HG02943 (cell line): Measurements from ENCODE around the gene KRT78.

Source experiments
- ATAC-seq: cut with Tn5 transposase; IDR thresholded peaks from one replicate; pipeline ENCODE4 v1.9.1; 2021; ENCODE audit warnings: mild to moderate bottlenecking, low read depth, moderate library complexity; ENCODE audit not compliant: unreplicated experiment

KRT78 gene

DNA sequence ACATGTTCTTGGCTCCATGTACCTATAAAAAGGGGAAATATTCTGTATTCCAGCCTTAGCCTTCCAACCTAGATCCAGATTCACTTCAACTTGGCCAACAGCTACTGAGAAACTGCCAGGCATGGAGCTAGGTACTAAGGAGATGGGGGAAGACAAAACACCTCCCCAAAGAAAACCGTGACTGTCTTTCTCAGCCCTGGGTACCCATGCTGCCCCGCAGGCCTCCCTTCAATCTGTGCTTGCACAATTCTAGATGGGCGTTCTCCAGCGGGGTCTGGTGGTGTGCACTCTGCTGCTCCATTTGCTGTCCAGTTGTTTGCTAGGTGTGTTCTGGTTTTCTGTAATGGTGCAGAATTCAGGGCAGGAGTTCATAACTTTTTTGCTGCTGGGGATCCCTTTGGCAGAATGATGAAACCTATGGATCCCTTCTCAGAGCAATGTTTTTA lies 34.1 kb downstream of the KRT78 start:
- no peak for ATAC-seq

DNA sequence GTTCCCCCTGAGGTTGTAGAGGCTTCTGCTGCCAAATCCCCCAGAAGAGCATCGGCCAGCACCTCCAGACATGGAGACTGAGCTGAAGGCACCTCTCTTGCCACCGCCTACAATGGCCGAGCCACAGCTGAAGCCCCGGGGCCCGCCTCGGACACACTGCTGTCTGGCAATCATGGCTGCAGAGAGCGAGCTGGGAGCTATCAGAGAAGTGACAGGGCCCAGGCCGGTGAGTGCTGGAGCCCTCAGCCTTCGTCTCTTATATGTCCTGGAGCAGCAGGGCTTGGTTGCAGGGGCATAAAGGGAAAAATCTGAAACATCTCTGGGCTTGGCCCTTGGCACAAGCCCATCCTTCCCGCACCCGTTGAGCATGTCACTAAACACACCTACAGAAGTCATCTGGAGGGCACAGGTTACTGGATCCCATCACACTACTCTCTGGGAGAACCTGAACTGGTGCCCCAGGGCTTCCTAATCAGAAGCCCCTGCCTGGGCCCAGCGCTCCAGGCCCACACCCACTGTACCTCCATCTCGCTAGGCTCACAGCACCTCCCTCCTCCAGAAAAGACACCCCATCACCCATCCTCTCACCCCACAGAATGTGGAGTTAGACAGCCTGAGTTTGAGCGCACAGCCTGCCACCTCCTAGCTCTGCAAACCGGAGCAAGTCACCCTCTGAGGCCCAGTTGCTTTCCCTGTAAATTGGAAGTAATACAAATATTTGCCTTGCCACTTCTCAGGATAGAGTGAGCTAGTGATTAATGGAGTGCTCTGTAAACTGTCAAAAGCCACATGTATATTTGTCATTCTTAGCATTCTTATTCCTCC lies 34.7 kb downstream of the KRT78 start, which contains the start of gene KRT4:
Gene KRT4 (minus strand): TSS at position 232 of the 825 bp plus-strand sequence. CDS start 58 bp downstream, at position 174.
- no peak for ATAC-seq

DNA sequence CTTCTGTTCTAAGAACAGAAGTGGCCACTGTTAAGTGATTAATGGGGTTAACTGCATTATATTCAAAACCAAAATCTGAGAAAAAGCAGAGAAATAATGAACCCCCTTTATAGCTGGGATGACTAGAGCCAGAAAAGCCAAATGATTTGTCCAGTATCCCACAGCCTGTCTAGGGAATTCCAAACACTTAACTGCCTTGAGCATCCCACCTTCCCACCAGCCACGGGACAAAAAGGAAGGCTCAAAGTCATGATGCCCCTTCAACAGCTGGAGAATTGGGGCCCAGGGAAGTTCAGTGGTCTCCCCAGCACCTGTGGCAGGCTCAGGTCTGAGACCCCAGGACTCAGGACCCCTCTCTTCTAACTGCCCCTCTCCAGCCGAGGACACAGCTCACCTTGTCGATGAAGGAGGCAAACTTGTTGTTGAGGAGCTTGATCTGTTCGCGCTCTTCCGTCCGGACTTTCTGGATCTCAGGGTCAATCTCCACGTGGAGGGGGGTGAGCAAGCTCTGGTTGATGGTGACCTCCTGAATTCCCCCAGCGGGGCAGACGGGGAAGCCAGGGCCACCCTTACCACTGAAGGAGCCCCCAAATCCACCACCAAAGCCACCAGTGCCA lies 35.5 kb downstream of the KRT78 start:
- no peak for ATAC-seq

DNA sequence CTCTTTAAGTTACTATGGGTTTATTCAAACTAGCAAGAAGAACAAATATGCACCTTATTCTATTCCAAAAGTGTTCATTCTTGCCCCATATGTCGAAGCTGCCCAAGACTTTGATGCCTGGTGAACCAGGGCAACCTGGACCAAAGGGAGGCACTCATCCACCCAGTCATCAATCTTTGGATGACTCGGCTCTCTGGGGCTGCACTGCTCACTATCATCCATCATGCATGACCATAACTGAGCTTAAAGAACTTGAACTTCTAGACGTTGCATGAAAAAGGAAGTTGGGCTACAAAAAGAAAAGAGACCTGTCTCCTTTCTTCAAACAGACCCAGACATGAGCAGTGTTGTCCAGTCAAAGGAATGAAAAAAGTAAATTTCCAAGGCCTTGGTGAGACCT lies 36.0 kb downstream of the KRT78 start:
- no peak for ATAC-seq

DNA sequence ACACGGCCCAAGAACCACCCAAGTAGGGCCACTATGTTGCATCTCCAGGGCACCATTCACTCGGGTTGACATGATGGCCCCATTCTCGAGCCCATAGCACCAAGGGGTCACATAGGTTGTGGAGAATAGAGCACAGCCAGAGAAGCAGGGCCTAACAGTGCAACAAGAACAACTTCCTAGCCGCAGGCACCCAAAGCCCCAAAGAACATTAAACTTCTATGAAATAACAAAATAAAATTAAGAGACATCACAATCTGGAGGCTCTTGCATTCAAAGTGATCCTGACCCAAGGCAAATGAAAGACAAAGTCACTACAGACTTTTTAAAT lies 36.8 kb downstream of the KRT78 start:
- ATAC-seq = no peak

DNA sequence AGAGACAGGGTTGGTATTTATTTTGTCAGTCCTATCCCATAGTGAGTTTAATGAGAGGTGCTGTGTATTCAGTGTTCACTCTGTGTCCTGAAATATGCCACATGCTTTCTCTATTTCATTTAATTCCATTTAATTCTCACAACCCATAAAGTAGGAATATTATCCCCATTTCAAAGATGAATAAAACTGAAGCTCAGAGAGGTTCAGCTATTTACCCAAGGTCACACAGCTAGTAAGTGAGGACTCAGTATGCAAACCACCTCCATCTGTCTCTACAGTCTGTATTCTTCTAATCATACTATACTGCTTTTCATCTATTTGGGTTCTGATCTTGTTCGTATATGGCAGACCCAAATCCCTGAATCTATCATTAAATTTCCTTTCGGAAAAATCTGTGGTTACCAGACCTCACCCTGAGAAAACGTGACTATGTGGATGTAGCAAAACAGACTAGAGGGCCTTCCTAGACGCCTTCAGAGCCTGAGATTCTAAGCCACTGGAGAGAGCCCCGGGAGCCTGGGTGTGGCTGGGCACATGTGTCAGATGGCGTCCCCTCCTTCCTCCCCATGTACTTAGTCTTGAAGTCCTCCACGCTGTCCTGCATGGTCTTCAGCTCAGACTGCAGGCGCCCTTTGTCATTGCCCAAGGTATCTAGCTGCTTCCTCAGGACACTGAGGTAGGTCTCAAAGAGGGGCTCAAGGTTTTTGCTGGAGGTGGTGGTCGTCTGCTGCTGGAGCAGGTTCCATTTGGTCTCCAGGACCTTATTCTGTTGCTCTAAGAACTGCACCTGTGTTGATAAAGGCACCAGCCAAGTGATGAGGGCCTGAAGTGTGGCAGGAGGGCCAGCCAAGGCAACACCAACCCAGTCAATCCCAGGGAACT lies 37.4 kb downstream of the KRT78 start:
- ATAC-seq = no peak

DNA sequence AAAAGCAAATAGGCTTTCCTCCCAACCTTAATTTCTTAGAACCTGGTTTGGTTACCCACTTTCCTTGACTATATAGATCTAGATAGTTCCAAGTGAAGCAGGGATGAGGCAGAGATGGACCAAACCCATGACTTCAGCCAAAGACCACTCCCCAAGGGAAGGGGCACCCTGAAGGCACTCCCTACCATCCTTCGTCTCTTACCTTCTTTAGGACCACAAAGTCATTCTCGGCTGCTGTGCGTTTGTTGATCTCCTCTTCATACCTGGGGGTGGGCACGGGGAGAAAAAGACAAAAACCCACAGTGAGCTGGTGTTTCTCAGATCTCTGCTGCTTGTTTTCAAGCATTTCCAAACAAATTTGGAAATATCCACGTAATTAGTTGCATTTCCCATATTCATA lies 38.2 kb downstream of the KRT78 start:
- no peak for ATAC-seq

DNA sequence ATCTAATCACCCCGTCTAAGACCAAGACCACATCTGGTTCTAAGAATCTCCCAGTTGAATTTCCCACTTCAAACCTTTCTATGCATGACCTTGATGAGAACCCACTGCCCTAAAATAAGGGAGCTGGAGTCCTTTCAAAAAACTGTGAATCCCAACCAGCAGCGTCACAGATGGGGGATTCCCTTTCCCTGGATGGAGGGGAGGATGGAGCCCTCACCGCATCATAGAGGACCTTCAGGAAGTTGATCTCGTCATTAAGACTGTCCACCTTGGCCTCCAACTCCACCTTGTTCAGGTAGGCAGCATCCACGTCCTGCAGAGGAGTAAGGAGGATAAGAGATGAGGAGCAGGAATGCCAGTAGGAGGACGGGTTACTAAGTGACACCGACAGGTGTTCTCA lies 39.6 kb downstream of the KRT78 start:
- ATAC-seq = no peak

DNA sequence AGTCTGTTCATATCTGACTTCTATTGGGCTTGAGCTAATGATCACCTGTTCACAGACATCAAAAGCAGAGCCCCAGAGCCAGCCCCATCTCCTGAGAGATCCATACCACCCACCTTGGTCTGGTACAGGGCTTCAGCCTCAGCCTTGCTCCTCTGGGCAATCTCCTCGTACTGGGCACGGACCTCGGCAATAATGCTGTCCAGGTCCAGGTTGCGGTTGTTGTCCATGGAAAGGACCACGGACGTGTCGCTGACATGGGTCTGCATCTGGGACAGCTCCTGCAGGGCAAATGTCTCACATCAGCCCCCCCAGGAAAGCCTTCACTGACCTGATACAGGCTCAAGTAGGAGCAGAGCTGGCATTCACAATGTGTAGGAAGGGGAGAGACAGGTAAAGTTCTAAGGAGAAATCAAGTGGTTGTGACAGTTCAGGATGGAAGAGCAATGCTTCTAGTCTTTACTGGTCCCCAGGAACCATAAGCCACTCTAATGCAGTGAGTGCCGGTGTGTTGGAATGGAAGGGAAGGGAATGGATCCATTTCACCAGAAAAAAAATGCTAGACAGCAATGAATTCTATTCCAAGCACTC lies 40.1 kb downstream of the KRT78 start:
- no peak for ATAC-seq

DNA sequence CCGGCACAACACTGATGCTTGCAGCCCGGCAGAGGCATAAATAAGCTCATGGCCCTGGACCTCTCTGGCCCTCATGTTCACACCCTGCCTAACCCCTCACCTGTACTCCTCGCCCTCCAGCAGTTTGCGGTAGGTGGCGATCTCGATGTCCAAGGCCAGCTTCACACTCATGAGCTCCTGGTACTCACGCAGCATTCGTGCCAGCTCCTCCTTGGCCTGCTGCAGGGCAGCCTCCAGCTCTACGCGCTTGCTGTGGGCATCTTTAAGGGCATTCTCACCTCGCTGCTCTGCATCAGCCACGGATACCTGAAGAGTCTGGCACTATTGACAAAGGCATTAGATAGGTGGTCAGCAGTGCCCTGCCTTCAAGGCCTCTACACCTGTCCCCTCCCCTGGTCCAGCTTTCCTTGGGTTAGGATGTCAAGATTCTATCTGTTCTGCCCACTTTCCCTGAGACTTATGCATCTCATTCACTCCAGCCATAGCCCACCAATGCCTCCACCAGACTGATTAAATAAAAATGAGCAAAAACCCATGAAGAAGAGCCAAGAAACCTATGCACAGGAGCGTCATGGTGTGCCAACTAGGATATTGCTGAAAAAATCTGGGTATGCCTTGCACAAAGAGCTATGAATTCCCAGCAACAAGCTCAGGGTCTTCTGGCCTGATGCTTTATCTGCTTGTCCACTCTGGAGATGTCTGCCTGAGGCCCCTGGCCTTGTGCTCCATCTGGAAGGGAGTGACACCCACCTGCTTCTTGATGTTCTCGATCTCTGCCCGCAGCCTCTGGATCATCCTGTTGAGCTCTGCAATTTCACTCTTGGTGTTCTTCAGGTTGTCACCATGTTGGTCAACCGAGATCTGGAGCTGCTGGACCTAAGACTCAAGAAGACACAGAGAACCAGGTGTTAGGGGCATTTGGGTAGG lies 41.0 kb downstream of the KRT78 start:
- ATAC-seq = no peak

DNA sequence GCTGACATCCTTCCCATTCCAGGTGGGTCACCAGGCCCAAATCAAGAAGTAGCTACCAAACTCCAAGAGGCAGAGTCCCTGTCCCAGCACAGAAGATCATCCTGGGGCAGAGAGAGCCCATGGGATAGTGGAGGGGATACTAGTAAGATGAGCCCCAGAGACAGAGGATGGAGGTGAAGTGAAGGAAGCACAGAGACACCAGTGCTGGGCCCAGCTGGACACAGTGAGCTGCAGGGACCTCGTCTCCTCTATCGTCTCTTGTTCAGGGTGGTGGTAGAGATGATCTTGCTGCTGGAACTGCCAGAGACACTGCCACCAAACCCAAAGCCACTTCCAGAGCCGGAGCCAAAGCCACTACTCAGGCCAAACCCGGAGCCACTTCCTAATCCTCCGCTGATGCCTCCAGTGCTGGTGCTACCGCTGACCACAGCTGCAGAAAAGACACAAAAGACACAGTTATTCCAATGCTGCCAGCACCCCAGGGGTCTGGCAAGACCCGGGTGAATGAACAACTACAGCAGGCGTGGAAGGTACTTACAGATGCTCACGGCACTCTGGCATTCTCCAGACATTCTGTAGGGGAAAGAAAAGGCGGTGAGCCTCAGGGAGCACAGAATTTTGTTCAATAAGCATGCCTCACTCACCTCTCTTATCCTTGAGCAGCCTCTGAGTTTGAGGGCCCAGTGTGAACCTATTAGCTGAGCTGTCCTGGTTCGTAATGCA lies 41.8 kb downstream of the KRT78 start:
- ATAC-seq = no peak

DNA sequence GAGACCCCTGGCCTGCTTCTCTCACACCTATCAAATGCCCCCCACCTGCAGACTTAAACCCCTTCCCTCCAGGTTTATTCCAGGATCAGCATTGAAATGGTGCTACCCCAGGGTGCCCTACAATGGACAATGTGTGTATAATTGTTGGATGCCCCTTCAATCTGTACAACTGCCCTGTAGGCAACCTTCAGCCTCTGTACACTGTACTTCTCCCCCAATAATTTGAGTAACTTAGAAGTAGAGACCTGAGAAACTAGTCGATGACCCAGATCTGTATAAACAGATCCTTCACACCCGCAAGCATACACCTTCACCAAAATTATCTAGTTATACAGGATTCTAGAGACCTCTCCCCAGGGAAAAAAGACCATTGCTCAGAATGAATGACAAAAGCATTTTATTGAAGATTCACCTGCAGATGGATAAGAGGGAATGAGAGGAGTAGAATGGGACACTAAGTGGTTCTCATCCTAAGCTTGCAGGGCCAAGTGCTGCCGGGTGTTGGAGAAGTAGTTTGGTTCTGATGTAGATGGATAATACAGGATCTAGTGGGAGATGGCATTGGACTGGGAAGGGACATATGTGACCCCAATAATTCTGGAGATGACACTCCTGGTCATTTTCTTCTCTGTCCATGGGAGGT lies 42.5 kb downstream of the KRT78 start:
- ATAC-seq = no peak

DNA sequence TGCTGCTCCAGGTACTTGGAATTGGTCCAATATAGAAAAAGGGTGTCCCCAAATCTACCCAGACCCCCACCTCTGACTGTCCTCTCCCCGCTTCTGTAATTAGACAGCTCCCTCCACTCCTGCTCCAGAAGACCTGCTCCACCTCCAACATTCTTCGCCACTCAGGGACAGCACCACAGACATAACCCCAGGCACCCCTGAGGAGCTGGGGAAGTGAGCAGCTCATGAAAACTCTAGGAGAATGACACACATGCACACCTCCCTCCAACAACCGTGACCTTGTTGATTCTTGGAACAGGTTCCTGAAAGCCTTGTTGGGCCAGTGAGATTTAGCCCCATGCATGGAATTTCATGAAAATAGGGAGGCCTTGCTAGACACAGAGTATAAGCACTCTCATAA lies 43.1 kb downstream of the KRT78 start:
- ATAC-seq = no peak

DNA sequence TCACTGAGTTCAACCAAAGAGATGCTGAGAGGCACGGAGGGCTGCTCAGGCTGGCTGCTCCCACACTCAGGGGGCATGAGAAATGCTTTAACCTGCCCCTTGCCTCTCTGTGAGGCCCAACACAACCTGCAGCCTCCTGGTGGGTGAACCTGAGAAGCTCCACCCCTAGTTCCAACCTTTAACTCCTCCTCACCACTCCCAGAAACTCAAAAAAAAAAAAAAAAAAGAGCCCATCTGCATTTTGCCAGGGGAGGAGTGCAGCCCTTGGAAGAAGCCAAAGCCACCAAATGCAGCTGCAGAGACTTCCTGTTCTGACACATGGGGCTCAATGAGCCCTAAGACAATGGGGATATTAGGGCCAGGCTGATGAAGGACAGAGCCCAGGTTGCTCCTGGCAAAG lies 43.8 kb downstream of the KRT78 start:
- ATAC-seq = no peak

DNA sequence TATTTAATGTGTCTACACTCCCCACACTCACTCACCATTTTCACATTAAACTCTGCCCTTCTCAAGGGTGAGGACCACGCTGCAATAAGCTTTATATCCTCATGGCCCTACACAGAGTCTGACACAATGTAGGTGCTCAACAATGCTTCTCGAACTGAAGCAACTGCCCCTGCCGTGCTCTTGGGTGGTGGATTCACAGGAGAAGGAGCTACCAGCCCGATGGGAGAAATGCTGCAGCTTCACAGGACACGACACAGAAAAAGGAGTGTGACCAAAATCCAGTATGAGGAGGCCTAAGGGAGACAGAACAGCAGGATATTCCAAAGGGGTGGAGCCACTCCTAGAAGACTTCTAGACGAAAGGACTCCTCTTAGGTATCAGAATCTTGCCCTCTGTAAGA lies 46.4 kb downstream of the KRT78 start:
- no peak for ATAC-seq

DNA sequence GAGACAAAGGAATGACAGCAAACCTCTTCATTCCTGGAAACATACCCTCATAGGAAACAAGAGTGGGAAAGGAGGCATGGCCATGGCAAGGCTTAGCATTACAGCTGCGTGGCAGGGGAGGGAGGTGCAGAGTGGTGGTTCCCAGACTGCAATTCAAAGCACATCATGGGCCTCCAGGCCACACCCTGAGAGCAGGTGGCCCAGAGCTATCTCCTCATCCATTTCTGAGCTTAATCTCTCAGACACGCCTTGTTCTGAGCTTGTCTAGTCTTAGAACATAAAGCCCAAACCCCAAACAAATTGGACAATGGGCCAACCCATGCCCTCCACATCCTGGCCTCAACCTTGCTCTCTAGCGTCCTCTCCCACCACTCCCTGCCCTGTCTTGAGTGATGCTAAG lies 47.0 kb downstream of the KRT78 start:
- ATAC-seq = no peak

DNA sequence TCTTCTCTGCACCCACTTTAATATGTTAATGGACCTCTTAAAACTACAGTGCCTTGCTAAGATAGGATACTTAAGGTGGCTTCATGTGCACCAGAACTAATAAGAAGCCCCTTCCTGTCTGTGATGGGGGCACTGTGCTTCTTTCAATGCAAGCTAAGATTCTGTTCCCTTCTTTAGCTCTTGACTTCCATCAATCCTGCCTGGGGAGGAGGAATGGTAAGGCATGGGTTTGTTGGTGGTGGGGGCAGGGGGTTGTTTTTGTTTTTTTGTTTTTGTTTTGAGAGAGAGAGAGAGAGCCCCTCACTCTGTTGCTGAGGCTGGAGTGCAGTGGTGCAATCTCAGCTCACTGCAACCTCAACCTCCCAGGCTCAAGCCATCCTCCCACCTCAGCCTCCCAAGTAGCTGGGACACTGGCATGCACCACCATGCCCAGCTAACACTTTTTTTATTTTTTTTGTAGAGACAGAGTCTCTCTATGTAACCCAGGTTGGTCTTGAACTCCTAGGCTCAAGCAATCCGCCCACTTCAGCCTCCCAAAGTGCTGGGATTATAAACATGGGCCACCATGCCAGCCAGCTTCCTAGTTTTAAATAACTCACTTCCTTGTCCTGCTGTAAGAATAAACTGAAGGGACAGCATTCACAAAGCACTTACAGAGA lies 48.4 kb downstream of the KRT78 start:
- no peak for ATAC-seq

DNA sequence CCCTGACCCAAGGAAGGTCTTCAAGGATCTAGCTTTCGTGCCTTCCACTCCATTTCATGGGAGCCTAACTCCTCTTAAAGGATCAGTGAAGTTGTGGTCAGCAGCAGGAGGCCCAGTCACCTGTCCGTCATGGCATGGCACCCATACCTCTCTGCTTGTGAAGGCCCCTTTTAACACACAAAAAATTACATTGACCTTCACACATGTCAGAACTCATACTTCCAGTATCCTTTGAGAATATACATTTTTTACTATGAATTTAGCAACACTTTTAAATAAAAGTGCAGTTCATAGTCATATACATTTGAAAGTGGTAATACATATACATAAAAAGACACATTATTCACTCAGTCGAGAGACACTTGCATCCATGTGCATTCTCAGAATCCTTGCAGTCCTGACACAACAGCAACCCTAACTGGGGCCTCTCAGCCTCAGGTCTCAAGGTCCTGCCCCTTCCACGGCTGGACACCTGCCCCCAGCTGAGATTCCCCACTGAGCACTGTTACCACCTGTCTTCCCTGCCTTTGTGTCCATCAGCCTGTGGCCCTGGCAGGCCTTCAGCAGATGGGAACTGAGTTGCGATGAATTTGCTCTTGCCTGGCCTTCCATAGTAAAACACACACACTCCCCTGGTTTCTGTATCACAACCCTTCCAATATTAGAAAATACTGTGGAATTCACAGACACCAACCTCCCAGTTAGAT lies 49.1 kb downstream of the KRT78 start:
- ATAC-seq = no peak
